Epithelial cell of esophagus (primary cell): Measurements from ENCODE around the gene GRAMD2A.

Experiments
- DNase-seq: peaks from one replicate; pipeline ENCODE4 v3.0.0; 2010; ENCODE audit warnings: low read depth
- H3K4me3 ChIP-seq: 2 replicates; pipeline ENCODE4 v1.5.1; 2011; ENCODE audit warnings: mild to moderate bottlenecking, low read length, control low read depth
- TF ChIP-seq, protein P1 (sequence below): IDR thresholded peaks from 2 replicates; pipeline ENCODE4 v1.5.1; 2011; ENCODE audit warnings: low read depth, mild to moderate bottlenecking, low read length, control low read depth, inconsistent platforms; ENCODE audit not compliant: insufficient read depth; ENCODE audit errors: missing control alignments

Gene GRAMD2A

DNA sequence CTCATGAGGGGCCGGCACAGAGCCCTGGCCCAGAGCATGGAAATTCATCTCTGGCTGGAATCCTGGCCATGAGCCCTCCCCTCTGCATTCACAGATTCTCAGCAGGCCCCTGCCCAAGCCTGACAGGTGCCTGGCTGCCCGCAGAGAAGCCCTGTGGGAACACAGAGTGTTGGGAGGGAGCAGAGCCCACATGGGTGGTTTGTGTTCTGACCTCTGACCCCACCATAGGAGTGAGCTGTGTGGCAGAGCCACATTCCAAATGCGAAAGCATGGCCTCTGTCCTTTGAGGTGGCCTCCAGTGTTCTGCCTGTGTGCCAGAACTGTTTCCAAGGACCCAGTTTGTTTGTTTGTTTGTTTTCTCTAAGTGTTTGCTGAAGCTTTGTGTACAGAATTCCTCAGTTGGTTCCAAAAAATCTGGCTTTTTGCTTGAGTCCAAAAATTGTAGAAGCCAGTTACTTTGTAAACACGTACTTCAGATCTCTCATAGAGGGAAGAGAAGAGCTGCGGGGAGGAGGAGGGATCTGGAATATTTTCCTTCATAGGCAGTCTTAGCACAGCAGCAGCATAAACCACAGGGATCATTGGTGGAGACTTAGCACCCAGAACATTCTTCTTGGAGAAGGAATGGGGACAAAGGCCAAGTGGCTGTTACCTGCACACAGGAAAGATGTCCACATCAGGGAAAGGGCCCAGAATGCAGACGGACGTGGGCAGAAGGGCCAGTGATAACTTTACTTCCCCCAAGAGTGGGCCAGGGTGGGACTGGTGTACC, 36.0 kb downstream of the GRAMD2A start:
- TF ChIP-seq, protein P1, sequence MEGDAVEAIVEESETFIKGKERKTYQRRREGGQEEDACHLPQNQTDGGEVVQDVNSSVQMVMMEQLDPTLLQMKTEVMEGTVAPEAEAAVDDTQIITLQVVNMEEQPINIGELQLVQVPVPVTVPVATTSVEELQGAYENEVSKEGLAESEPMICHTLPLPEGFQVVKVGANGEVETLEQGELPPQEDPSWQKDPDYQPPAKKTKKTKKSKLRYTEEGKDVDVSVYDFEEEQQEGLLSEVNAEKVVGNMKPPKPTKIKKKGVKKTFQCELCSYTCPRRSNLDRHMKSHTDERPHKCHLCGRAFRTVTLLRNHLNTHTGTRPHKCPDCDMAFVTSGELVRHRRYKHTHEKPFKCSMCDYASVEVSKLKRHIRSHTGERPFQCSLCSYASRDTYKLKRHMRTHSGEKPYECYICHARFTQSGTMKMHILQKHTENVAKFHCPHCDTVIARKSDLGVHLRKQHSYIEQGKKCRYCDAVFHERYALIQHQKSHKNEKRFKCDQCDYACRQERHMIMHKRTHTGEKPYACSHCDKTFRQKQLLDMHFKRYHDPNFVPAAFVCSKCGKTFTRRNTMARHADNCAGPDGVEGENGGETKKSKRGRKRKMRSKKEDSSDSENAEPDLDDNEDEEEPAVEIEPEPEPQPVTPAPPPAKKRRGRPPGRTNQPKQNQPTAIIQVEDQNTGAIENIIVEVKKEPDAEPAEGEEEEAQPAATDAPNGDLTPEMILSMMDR: no peak
- no peak for DNase-seq
- no peak overlapping the region for H3K4me3 ChIP-seq

DNA sequence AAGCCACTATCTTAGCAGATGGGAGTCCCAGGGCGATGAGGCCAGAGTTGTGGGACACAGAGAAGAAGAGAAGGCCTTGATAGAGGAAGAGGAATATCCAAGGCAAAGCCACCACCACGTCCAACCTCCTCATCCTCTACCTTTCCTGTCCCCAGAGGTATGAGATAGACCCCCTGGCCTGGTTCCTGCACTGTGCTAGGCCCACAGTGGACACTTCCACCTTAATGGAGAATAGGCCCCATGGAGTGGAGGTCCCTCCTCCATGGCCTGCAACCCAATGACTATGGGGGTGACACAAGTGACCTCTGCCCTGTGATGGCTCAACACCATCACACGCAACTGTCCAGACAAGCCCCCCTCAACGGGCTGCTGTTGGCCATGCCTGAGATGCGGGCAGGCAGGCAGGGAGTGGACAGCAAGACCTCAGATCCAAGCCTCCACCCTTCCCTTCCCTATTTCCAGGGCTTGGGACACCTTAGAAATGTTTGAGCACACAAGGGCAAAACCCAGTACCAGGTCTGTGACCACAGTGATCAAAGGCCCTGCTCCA, 36.8 kb downstream of the GRAMD2A start:
- no peak overlapping the region for H3K4me3 ChIP-seq
- no peak for DNase-seq
- TF ChIP-seq, protein P1: no peak

DNA sequence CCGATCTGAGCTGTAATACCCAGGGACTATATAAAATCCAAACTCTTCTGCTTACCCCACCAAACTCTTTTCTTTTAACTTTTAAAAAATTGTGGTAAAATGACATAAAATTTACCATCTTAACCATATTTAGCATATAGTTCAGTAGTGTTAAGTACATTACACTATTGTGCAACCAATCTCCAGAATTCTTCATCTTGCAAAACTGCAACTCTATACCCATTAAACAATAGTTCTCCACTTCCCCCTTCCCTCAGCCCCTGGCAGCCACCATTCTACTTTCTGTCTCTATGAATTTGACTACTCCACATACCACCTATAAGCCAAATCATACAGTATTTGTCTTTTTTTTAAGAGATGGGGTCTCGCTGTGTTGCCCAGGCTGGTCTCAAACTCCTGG, 40.7 kb downstream of the GRAMD2A start:
- H3K4me3 ChIP-seq: no peak overlapping the region
- TF ChIP-seq, protein P1: no peak
- no peak for DNase-seq

DNA sequence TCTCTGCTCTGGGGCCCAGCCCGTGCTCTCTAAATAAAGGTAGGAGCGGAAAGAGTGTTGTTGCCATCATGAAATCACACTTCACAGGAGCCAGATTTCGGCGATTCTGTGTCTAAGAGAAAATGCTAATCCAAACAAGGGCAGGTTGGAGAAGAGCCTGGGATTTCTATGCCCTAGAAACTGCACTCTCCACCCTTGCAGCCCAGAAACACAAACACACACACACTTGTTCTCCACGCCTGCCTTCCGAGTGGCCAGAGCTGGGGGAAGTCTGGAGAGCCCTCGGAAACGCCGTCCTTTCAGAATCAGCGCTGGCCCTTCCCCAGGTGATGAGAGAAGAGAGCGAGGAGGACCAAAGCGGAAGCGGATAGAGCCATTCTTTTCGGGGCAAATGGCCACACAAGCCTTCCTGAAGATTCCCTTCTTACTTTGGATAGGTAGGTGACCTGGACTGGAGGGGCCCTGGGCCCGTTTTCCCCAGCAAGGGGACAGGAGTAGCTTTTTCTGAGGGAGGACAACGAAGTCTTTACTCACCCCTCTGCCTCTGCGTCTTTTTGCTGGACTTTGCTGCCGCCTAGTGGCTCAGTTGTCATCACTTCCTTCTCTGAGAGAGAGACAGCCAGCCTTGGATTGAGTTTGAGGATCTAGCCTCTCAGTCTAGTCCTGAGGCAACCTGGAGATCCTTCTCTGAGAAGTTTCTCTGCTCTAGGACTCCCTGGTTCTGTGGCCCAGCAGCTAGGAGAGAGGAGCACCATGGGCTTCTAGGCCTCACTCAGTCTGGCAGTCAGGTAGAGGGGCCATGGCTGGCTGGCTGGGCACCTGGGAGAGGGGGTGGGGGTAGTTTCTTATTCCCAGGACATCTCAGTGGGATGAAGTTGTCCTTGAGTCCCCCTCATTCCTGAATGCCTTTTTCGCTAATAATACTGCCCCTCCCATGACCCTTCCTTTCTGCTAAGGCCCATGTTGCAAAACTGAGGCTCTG, 41.7 kb downstream of the GRAMD2A start:
- TF ChIP-seq, protein P1: peak; percentile 91

DNA sequence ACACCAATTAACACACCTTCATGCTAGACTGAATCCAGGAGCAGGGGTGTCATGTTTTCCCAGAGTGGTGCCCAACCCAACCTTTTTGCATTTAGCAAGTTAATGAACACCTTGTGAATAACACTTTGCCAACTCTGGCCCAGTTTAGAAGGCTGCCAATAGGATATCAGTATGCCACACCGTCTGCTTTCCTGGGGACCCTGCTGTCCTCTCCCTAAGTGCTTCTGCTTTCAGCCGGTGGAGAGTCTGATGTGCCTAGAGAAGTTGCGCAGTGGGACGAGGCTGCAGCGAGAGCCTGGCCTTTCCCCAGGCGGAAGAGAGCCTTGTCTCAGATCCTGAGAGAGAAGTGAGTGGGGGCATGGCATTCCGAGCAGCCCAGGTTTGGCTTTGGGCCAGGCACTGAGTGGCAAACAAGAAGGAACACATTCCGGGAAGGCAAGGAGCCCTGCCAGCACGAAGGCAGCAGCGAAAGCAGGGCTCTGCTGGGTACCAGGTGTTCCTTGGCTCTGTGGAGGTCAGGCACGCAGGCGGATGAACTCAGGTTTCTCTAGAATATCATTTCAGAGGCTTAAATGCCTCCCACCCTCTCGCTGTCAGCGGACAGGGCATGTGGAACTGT, 42.5 kb downstream of the GRAMD2A start:
- peak overlapping the region; percentile 50 for H3K4me3 ChIP-seq
- TF ChIP-seq, protein P1: no peak
- peak; percentile 91 for DNase-seq

More for the DNA sequence above, 41.7 kb downstream of the GRAMD2A start:
- peak; percentile 84 for DNase-seq
- H3K4me3 ChIP-seq: peak overlapping the region; percentile 50

DNA sequence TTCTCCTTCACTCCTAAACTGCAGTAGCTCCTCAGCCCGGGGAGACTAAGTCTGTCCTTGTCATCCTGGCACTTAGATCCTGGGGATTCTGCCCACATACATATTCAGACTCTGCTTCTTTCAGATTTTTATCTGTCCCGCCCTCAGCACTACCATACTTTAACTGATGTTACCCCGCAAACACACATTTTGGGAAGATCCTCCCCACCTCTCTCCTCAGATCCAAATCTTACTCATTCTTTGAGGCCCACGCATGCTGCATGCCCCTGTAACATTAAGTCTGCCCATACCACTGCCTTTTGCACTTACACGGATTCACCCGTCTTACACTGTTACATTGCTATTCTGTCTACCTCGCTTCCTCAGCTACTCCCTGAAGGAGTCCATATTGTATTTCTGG, 43.3 kb downstream of the GRAMD2A start:
- no peak overlapping the region for H3K4me3 ChIP-seq
- DNase-seq: no peak
- TF ChIP-seq, protein P1: no peak
